Fibroblast of pulmonary artery (primary cell): ENCODE data around the gene CKAP2L.

ENCODE experiments used
- DNase-seq: peaks from one replicate; pipeline ENCODE4 v3.0.0-alpha.2; 2010; ENCODE audit warnings: low read depth
- H3K4me3 ChIP-seq: replicated peaks from 2 replicates; pipeline ENCODE4 v1.5.1; 2011; ENCODE audit warnings: low read depth, mild to moderate bottlenecking, control low read depth, low read length, moderate library complexity
- TF ChIP-seq, protein P1 (sequence below): IDR thresholded peaks from 2 replicates; pipeline ENCODE4 v1.5.1; 2011; ENCODE audit warnings: mild to moderate bottlenecking, control low read depth, low read length, inconsistent platforms; ENCODE audit errors: missing control alignments

The CKAP2L gene

DNA sequence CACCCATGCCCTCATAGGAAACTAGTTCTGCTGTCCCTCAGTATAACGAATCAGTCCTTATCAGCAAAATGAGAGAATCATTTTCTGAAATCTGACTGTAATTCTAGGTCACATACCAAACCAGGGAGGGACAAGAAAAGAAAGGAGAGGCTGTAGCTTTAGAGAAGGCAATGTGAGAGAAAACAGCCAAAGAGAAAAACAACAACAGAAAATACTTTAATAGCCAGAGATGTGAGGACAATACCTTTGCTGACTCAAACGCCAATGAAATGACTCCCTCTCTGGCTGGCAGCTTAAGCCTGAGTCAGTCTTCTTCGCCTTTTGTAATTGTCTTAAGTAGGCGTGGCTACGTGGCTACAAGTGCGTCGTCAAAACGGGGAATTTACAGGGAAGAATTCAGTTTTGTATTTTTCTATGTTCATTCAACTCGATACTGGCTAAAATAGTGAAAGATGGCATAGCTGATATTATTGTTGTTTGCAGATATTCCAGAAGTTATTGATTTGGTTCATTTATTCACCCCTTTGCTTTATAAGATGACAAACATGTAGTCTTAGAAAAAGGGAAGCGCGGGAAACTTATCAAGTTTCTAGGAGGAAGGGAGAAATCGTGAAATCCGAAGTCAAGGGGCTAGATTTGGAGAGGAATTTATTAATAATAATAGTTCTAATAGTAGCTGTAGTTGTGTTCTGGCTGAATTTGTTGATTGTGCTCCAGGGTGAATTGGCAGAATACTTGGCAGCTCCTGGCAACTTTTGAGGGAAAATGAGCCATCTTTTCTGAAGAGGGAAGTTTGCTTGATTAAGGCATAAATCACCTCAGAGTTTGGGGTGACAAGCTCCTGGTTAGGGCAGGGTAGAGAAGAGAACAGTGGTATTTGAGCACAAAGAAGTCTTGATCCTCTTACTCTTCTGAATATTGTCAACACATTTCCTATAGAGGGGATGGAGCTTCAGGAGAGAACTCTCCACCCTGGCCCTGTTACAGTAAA is 20.1 kb upstream of the CKAP2L start, which contains the start of gene IL1A:
Gene IL1A (minus strand): TSS at position 295 of the 991 bp plus-strand sequence. CDS start 723 bp downstream, outside the sequence.
- DNase-seq: peak; percentile 84
- H3K4me3 ChIP-seq: peak within 1 kb of the TSS; percentile 36
- TF ChIP-seq, protein P1, sequence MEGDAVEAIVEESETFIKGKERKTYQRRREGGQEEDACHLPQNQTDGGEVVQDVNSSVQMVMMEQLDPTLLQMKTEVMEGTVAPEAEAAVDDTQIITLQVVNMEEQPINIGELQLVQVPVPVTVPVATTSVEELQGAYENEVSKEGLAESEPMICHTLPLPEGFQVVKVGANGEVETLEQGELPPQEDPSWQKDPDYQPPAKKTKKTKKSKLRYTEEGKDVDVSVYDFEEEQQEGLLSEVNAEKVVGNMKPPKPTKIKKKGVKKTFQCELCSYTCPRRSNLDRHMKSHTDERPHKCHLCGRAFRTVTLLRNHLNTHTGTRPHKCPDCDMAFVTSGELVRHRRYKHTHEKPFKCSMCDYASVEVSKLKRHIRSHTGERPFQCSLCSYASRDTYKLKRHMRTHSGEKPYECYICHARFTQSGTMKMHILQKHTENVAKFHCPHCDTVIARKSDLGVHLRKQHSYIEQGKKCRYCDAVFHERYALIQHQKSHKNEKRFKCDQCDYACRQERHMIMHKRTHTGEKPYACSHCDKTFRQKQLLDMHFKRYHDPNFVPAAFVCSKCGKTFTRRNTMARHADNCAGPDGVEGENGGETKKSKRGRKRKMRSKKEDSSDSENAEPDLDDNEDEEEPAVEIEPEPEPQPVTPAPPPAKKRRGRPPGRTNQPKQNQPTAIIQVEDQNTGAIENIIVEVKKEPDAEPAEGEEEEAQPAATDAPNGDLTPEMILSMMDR: no peak

- TF ChIP-seq, protein P1: no peak
- peak overlapping the region; percentile 36 for H3K4me3 ChIP-seq
- DNase-seq: no peak
Observed at GRCh38 chr2:112783187-112783714, 18.8 kb upstream of the CKAP2L start.

- DNase-seq: no peak
- TF ChIP-seq, protein P1: no peak
- H3K4me3 ChIP-seq: no peak overlapping the region
Observed at GRCh38 chr2:112782234-112782799, 17.9 kb upstream of the CKAP2L start.

DNA sequence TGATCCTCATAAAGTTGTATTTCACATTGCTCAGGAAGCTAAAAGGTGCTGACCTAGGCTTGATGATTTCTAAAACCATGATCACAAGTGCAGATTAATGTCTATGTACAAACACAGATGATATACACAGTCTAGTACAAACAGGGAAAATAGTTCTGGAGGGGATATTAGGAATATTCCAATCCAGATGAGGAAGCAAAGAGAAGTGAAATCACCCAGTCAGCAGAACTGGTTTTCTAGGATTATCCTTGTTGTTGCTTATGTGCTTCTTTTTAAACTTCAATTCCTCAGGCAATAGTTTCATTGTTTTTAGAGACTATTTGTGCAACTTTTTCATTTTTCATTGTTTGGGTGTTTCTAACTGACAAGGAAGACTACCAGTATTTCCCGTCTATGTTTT is 15.2 kb upstream of the CKAP2L start:
- TF ChIP-seq, protein P1: no peak
- no peak for DNase-seq
- no peak overlapping the region for H3K4me3 ChIP-seq

- TF ChIP-seq, protein P1: no peak
- no peak for DNase-seq
- H3K4me3 ChIP-seq: no peak overlapping the region
Observed at GRCh38 chr2:112777036-112777435, 12.6 kb upstream of the CKAP2L start.

GRCh38 chr2:112776113-112776512 is 11.7 kb upstream of the CKAP2L start:
- no peak for DNase-seq
- TF ChIP-seq, protein P1: no peak
- H3K4me3 ChIP-seq: no peak overlapping the region
